Measurements from ENCODE around the gene STK32B. TPM values are rescaled to one million over a fixed set of nuclear protein-coding genes. Genes with fewer than 3 reads are reported as not detected.

Gene STK32B
- total and polyA plus RNA-seq, 8 donors, result 0.90 to 5.1 (median 3.3) TPM

GRCh38 chr4:5330339-5330989 is 279.2 kb downstream of the STK32B start:
- H3K9me3 ChIP-seq, result peaks cover 0 to 28% of the 10 kb centered on the region in 2 donors
- H3K36me3 ChIP-seq, result no peaks in the 10 kb centered on the region
- no peak for TF ChIP-seq CTCF (IDR thresholded peaks at IDR 0.05)
- no peaks in the 10 kb centered on the region for H3K4me1 ChIP-seq
- H3K27ac ChIP-seq, result no peak overlapping the region
- intact Hi-C loops (cut with DNase I), result no loop called here
- H3K4me3 ChIP-seq, result no peak overlapping the region
- no peak for DNase-seq
- no peaks in the 10 kb centered on the region for H3K27me3 ChIP-seq
- no peak for ATAC-seq

- H3K27ac ChIP-seq, result no peak overlapping the region
- ATAC-seq, result no peak
- no peak overlapping the region for H3K4me3 ChIP-seq
- TF ChIP-seq CTCF (IDR thresholded peaks at IDR 0.05), result no peak
- no peaks in the 10 kb centered on the region for H3K4me1 ChIP-seq
- H3K27me3 ChIP-seq, result no peaks in the 10 kb centered on the region
- intact Hi-C loops (cut with DNase I), result no loop called here
- no peak for DNase-seq
- H3K9me3 ChIP-seq, result no peaks in the 10 kb centered on the region
- H3K36me3 ChIP-seq, result no peaks in the 10 kb centered on the region
These were observed 286.5 kb downstream of the STK32B start for GRCh38 chr4:5337731-5338130.

- no peak for TF ChIP-seq CTCF (IDR thresholded peaks at IDR 0.05)
- no peak for ATAC-seq
These were observed 287.3 kb downstream of the STK32B start for GRCh38 chr4:5338531-5338930.

GRCh38 chr4:5340991-5341451 is 289.7 kb downstream of the STK32B start:
- no peaks in the 10 kb centered on the region for H3K36me3 ChIP-seq
- no peak overlapping the region for H3K4me3 ChIP-seq
- ATAC-seq (no peak), DNase-seq (peak in 1 of 4 donors; percentile 5)
- no peak for TF ChIP-seq CTCF (IDR thresholded peaks at IDR 0.05)
- H3K27me3 ChIP-seq, result no peaks in the 10 kb centered on the region
- intact Hi-C loops (cut with DNase I), result no loop called here
- H3K9me3 ChIP-seq, result no peaks in the 10 kb centered on the region
- no peaks in the 10 kb centered on the region for H3K4me1 ChIP-seq
- no peak overlapping the region for H3K27ac ChIP-seq

More at GRCh38 chr4:5338531-5338930, 287.3 kb downstream of the STK32B start:
- intact Hi-C loops (cut with DNase I), result no loop called here
- no peak overlapping the region for H3K4me3 ChIP-seq
- no peak for DNase-seq
- no peaks in the 10 kb centered on the region for H3K4me1 ChIP-seq
- H3K9me3 ChIP-seq, result no peaks in the 10 kb centered on the region
- H3K36me3 ChIP-seq, result no peaks in the 10 kb centered on the region
- H3K27me3 ChIP-seq, result no peaks in the 10 kb centered on the region
- no peak overlapping the region for H3K27ac ChIP-seq

- no peak for TF ChIP-seq CTCF (IDR thresholded peaks at IDR 0.05)
- Histone ChIP-seq H3K27me3 (no peaks in the 10 kb centered on the region), H3K27ac (no peak overlapping the region), H3K4me3 (no peak overlapping the region), H3K36me3 (no peaks in the 10 kb centered on the region), H3K4me1 (no peaks in the 10 kb centered on the region), H3K9me3 (no peaks in the 10 kb centered on the region)
- intact Hi-C loops (cut with DNase I), result no loop called here
- ATAC-seq (no peak), DNase-seq (no peak)
These were observed 290.2 kb downstream of the STK32B start for GRCh38 chr4:5341526-5341925.

Data from left lung (tissue), 10 donors.